ENCODE measurements around the gene C17orf113.

Gene C17orf113

DNA sequence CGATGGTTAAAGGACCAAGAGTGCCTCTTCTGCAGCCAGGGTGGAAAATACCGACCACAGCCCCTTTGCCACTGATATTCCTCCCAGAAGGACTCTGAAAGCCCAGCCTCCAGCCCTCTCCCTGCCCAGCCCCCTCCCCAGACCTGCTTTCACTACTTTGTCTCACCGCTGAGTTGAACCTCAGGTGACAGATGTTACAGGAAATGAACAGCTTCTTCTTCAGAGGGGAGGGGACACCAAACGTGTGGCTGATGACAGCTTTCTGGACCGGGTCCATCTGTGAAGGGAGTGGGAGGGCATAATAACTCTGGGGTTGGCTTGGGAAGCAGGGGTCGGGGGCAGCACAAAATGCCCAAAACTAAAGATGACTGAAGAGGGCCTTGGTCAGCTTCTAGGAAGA, 16.3 kb downstream of the C17orf113 start:
- H3K4me2 ChIP-seq (ENCODE audit: low read length) = no peak overlapping the region
- no peaks in the 10 kb centered on the region for H3K27me3 ChIP-seq (ENCODE audit: control insufficient read depth, low read length)
- H3F3A ChIP-seq (ENCODE audit: control insufficient read depth, insufficient read depth) = no peaks in the 10 kb centered on the region
- no peak for TF ChIP-seq EZH2phosphoT487 (IDR thresholded peaks at IDR 0.05; ENCODE audit: borderline replicate concordance, low read length)
- TF ChIP-seq, protein P1, sequence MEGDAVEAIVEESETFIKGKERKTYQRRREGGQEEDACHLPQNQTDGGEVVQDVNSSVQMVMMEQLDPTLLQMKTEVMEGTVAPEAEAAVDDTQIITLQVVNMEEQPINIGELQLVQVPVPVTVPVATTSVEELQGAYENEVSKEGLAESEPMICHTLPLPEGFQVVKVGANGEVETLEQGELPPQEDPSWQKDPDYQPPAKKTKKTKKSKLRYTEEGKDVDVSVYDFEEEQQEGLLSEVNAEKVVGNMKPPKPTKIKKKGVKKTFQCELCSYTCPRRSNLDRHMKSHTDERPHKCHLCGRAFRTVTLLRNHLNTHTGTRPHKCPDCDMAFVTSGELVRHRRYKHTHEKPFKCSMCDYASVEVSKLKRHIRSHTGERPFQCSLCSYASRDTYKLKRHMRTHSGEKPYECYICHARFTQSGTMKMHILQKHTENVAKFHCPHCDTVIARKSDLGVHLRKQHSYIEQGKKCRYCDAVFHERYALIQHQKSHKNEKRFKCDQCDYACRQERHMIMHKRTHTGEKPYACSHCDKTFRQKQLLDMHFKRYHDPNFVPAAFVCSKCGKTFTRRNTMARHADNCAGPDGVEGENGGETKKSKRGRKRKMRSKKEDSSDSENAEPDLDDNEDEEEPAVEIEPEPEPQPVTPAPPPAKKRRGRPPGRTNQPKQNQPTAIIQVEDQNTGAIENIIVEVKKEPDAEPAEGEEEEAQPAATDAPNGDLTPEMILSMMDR (IDR thresholded peaks at IDR 0.05; ENCODE audit: low read depth, low read length, poor library complexity, severe bottlenecking) = no peak
- no peak overlapping the region for H3K27ac ChIP-seq (ENCODE audit: low read depth, low read length)
- no peaks in the 10 kb centered on the region for H3K9me3 ChIP-seq (ENCODE audit: control insufficient read depth, insufficient read depth, low read length)
- H3K4me1 ChIP-seq (ENCODE audit: control insufficient read depth, low read length) = peaks cover 7% of the 10 kb centered on the region
- H3K4me3 ChIP-seq (ENCODE audit: low read length) = no peak overlapping the region
- H3K36me3 ChIP-seq (ENCODE audit: control insufficient read depth, low read length) = no peaks in the 10 kb centered on the region
- H3K9me2 ChIP-seq (replicated peaks; ENCODE audit: control insufficient read depth, low read length) = no peaks in the 10 kb centered on the region
- H3K79me2 ChIP-seq (ENCODE audit: control insufficient read depth, low read length) = no peaks in the 10 kb centered on the region
- H4K20me1 ChIP-seq (ENCODE audit: control insufficient read depth, insufficient read depth, low read depth, low read length) = no peaks in the 10 kb centered on the region

DNA sequence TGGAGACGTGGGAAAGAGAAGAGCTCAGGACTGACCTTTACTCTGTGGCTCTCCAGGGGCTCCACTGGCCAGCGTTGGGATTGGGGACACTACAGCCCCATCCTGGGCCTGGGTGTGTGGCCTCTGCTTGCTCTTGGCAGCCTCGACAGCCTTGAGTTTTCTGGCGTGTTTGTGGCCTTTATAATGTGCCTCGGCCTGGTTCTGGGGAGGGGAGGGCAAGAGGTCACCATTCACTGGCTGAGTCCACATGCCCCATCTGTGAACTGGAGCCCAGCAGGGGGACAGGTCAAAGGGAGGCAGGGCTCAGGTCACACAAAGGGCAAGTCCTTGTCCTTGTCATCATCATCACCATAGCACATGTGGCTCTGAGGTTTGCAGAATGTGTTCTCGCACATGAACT, 18.8 kb downstream of the C17orf113 start:
- no peaks in the 10 kb centered on the region for H3K27me3 ChIP-seq (ENCODE audit: control insufficient read depth, low read length)
- no peak overlapping the region for H3K27ac ChIP-seq (ENCODE audit: low read depth, low read length)
- H3K79me2 ChIP-seq (ENCODE audit: control insufficient read depth, low read length) = no peaks in the 10 kb centered on the region
- H3K4me1 ChIP-seq (ENCODE audit: control insufficient read depth, low read length) = peaks cover 7% of the 10 kb centered on the region
- no peak overlapping the region for H3K4me3 ChIP-seq (ENCODE audit: low read length)
- H4K20me1 ChIP-seq (ENCODE audit: control insufficient read depth, insufficient read depth, low read depth, low read length) = no peaks in the 10 kb centered on the region
- H3K9me3 ChIP-seq (ENCODE audit: control insufficient read depth, insufficient read depth, low read length) = no peaks in the 10 kb centered on the region
- no peak overlapping the region for H3K4me2 ChIP-seq (ENCODE audit: low read length)
- TF ChIP-seq, protein P1 (IDR thresholded peaks at IDR 0.05; ENCODE audit: low read depth, low read length, poor library complexity, severe bottlenecking) = no peak
- no peak for TF ChIP-seq EZH2phosphoT487 (IDR thresholded peaks at IDR 0.05; ENCODE audit: borderline replicate concordance, low read length)
- no peaks in the 10 kb centered on the region for H3K9me2 ChIP-seq (replicated peaks; ENCODE audit: control insufficient read depth, low read length)
- no peaks in the 10 kb centered on the region for H3K36me3 ChIP-seq (ENCODE audit: control insufficient read depth, low read length)
- no peaks in the 10 kb centered on the region for H3F3A ChIP-seq (ENCODE audit: control insufficient read depth, insufficient read depth)

DNA sequence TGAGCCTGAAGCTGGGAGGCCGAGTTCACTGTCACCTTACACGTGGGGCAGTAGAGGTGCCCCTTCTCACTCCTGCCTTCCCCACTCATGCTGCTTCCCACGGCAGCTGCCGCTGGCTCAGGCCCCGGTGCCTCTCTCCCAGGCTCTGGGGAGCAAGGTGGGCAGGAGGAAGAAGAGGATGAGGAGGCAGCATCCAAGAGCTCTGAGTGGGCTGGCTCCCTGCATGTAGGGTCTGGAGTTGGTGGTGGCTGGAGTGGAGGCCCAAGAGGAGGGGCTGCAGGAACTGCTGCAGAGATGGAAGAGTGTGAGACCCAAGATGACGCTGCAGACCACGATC, 21.6 kb downstream of the C17orf113 start:
- no peak overlapping the region for H3K4me3 ChIP-seq (ENCODE audit: low read length)
- 0 out of 2 replicates have a peak, but pooled peaks cover 4% of the 10 kb centered on the region for H3F3A ChIP-seq (ENCODE audit: control insufficient read depth, insufficient read depth)
- H3K36me3 ChIP-seq (ENCODE audit: control insufficient read depth, low read length) = peaks cover 17% of the 10 kb centered on the region
- no peak overlapping the region for H3K4me2 ChIP-seq (ENCODE audit: low read length)
- H4K20me1 ChIP-seq (ENCODE audit: control insufficient read depth, insufficient read depth, low read depth, low read length) = no peaks in the 10 kb centered on the region
- H3K4me1 ChIP-seq (ENCODE audit: control insufficient read depth, low read length) = peaks cover 9% of the 10 kb centered on the region
- TF ChIP-seq, protein P1 (IDR thresholded peaks at IDR 0.05; ENCODE audit: low read depth, low read length, poor library complexity, severe bottlenecking) = peak; percentile 40
- no peak for TF ChIP-seq EZH2phosphoT487 (IDR thresholded peaks at IDR 0.05; ENCODE audit: borderline replicate concordance, low read length)
- H3K9me3 ChIP-seq (ENCODE audit: control insufficient read depth, insufficient read depth, low read length) = no peaks in the 10 kb centered on the region
- H3K79me2 ChIP-seq (ENCODE audit: control insufficient read depth, low read length) = no peaks in the 10 kb centered on the region
- no peaks in the 10 kb centered on the region for H3K9me2 ChIP-seq (replicated peaks; ENCODE audit: control insufficient read depth, low read length)
- H3K27ac ChIP-seq (ENCODE audit: low read depth, low read length) = no peak overlapping the region
- no peaks in the 10 kb centered on the region for H3K27me3 ChIP-seq (ENCODE audit: control insufficient read depth, low read length)

All from DOHH2 (cell line).